Keratinocyte (primary cell): ENCODE results near the gene COL9A2.

Experiments
- CTCF ChIP-seq, 3 experiments: IDR thresholded peaks in 1 of 3; conservative IDR thresholded peaks in 1 of 3; optimal IDR thresholded peaks in 1 of 3; 2 replicates in 2 of 3; 3 replicates in 1 of 3; pipeline versions ENCODE3 to v1.5.1; 2011; ENCODE audit warnings: low read length in 3 of 3, mild to moderate bottlenecking in 3 of 3, moderate library complexity in 2 of 3, control low read depth in 1 of 3, inconsistent platforms in 1 of 3; ENCODE audit not compliant: insufficient read depth in 2 of 3; ENCODE audit errors: extremely low read depth in 1 of 3
- EZH2 ChIP-seq: IDR thresholded peaks from one replicate; pipeline ENCODE4 v1.6.1; 2012; ENCODE audit warnings: inconsistent platforms, mild to moderate bottlenecking, low read length, moderate library complexity

- TF ChIP-seq CTCF (optimal IDR thresholded peaks at IDR 0.05 in 1 of 3, IDR thresholded peaks at IDR 0.05 in 1 of 3, conservative IDR thresholded peaks at IDR 0.05 in 1 of 3; ENCODE audit: extremely low read depth in 1 of 3, insufficient read depth in 2 of 3, low read length in 3 of 3) (no peak), EZH2 (no peak)
These were observed 2.9 kb downstream of the COL9A2 start for GRCh38 chr1:40313958-40314720.
